ENCODE measurements around the gene NKIRAS2. TPM values are rescaled to one million over a fixed set of nuclear protein-coding genes. Genes with fewer than 3 reads are reported as not detected.

Gene NKIRAS2
- polyA plus RNA-seq, 2 donors = 28.8 to 32.5 TPM

DNA sequence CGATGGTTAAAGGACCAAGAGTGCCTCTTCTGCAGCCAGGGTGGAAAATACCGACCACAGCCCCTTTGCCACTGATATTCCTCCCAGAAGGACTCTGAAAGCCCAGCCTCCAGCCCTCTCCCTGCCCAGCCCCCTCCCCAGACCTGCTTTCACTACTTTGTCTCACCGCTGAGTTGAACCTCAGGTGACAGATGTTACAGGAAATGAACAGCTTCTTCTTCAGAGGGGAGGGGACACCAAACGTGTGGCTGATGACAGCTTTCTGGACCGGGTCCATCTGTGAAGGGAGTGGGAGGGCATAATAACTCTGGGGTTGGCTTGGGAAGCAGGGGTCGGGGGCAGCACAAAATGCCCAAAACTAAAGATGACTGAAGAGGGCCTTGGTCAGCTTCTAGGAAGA lies 14.2 kb downstream of the NKIRAS2 start:
- 42 to 45% methylated on average over 6 of the region's 6 CpGs for whole genome bisulfite sequencing, 2 donors
- H3K9me3 ChIP-seq (ENCODE audit: control insufficient read depth in 2 of 2, insufficient read depth in 1 of 2, low read depth in 1 of 2, low read length in 1 of 2) = no peaks in the 10 kb centered on the region

DNA sequence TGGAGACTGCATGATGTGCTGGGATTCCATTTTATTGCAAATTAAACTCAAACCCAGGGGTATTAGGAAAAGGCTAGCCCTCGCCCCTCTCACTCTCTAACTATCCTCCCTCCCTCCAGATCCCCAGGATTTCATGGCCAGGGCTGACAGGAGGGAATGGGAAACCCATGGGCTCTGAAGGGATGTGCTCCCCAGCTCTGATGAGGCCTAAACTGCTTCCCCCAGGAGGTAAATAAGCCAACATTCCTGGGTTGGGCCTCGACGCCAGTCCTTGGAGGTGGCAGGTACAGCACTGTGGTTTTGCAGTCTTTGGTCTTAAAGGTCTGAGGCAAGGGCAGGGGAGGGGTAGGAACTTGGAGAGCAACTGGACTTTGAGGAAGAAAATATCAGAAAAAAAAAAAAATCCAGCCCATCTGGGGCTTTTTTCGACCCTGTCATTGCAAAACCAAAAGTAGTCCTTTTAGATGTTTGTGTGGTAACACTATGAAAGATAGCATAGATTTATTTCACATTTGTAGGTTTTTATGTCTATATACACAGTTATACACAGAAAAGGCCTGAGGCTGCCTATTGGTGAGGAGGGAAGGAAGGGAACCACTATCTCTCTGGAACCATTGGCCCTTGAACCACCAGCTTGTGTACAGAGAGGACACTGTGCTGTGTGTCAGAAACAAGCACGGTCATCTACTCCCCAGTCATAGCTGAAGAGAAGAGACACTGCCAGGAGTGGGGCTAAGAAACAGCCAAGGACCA lies 18.5 kb downstream of the NKIRAS2 start:
- no peaks in the 10 kb centered on the region for H3K9me3 ChIP-seq (ENCODE audit: control insufficient read depth in 2 of 2, insufficient read depth in 1 of 2, low read depth in 1 of 2, low read length in 1 of 2)
- H3K27me3 ChIP-seq (ENCODE audit: control insufficient read depth in 1 of 2, insufficient read depth in 2 of 2, low read length in 2 of 2) = no peaks in the 10 kb centered on the region
- no peak overlapping the region for H3K27ac ChIP-seq (ENCODE audit: low read depth in 2 of 2, low read length in 1 of 2)
- no peaks in the 10 kb centered on the region for H3K36me3 ChIP-seq (ENCODE audit: control insufficient read depth in 2 of 2, insufficient read depth in 2 of 2, low read length in 1 of 2)
- 73 to 80% methylated on average over 5 of the region's 5 CpGs for WGBS, 2 donors
- H3K4me1 ChIP-seq (ENCODE audit: control insufficient read depth in 2 of 2, insufficient read depth in 2 of 2, low read length in 1 of 2) = peaks cover 0 to 3% of the 10 kb centered on the region in 2 donors
- no peak overlapping the region for H3K4me3 ChIP-seq (ENCODE audit: low read depth in 1 of 2, low read length in 2 of 2)

More for the DNA sequence above, 14.2 kb downstream of the NKIRAS2 start:
- Histone ChIP-seq H3K4me1 (ENCODE audit: control insufficient read depth in 2 of 2, insufficient read depth in 2 of 2, low read length in 1 of 2) (no peaks in the 10 kb centered on the region), H3K4me3 (ENCODE audit: low read depth in 1 of 2, low read length in 2 of 2) (no peak overlapping the region), H3K27ac (ENCODE audit: low read depth in 2 of 2, low read length in 1 of 2) (no peak overlapping the region), H3K27me3 (ENCODE audit: control insufficient read depth in 1 of 2, insufficient read depth in 2 of 2, low read length in 2 of 2) (no peaks in the 10 kb centered on the region), H3K36me3 (ENCODE audit: control insufficient read depth in 2 of 2, insufficient read depth in 2 of 2, low read length in 1 of 2) (no peaks in the 10 kb centered on the region)

DNA sequence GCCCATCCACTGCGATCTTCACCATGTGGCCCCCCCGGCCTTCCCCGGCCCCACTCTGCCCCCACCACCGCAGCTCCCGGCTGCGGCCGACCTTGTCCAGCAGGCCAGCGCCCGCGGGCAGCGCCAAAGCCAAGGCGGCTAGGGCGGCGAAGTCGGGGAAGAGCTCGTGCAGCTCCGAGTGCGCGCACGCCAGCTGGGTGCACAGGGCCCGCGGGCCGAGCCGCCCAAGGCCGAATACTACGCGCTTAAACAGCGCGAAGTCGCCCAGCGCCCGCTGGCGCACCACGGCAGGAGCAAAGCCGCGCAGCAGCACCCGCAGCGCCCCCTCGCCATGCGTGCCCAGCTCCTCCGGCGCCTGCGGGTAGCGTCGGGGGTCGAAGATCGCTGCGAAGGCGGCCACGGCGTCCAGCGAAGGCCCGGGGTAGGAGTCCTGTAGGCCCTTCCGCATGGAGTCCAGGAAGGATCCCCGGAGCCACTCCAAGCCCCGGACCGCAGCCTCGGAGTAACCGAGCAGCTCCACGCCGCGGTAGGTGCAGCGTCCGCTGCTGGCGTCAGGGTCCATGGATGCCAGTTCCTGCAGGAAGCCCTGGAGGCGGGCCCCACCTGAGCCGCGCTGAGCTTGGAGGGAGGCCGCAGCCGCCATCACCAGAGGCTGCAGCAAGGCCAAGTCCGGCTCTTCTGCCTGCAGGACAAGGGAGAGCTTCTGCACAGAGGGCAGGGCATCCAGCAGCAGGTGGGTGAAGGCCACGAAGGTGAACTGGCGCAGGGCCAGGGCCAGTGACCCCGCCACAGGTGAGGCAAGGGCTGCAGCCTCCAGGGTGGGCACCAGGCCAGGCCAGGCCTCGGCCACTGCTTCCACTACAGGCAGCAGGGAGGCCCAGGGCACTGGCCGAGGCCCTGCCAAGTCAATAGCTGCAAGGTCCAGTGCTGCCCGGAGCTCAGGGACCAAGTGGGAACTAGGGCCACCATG lies 20.2 kb downstream of the NKIRAS2 start:
- H3K27me3 ChIP-seq (ENCODE audit: control insufficient read depth in 1 of 2, insufficient read depth in 2 of 2, low read length in 2 of 2) = no peaks in the 10 kb centered on the region
- peaks cover 0 to 3% of the 10 kb centered on the region in 2 donors for H3K4me1 ChIP-seq (ENCODE audit: control insufficient read depth in 2 of 2, insufficient read depth in 2 of 2, low read length in 1 of 2)
- H3K36me3 ChIP-seq (ENCODE audit: control insufficient read depth in 2 of 2, insufficient read depth in 2 of 2, low read length in 1 of 2) = no peaks in the 10 kb centered on the region
- WGBS, 2 donors = 52 to 55% methylated on average over 77 of the region's 77 CpGs
- no peak overlapping the region for H3K27ac ChIP-seq (ENCODE audit: low read depth in 2 of 2, low read length in 1 of 2)
- H3K9me3 ChIP-seq (ENCODE audit: control insufficient read depth in 2 of 2, insufficient read depth in 1 of 2, low read depth in 1 of 2, low read length in 1 of 2) = no peaks in the 10 kb centered on the region
- no peak overlapping the region for H3K4me3 ChIP-seq (ENCODE audit: low read depth in 1 of 2, low read length in 2 of 2)

DNA sequence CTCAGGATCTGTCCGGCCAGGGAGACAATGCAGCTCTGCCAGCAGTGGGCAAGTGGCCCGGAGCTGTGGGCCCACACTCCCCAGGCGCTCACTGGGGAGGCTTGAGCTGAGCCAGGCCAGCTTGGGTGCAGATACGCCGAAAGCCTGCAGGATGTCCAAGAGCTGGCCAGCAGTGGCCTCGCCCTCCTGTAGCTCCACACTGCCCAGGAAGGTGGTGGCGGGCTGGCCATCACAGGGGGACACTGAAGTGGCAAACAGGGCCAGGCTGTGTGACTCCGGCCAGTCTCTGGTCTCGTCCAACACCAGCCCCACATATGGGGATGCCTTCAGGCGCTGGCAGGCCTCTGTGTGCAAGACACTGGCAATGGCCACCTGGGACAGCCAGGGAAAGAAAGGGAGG lies 20.9 kb downstream of the NKIRAS2 start:
- Histone ChIP-seq H3K4me1 (ENCODE audit: control insufficient read depth in 2 of 2, insufficient read depth in 2 of 2, low read length in 1 of 2) (peaks cover 0 to 3% of the 10 kb centered on the region in 2 donors), H3K27me3 (ENCODE audit: control insufficient read depth in 1 of 2, insufficient read depth in 2 of 2, low read length in 2 of 2) (no peaks in the 10 kb centered on the region), H3K4me3 (ENCODE audit: low read depth in 1 of 2, low read length in 2 of 2) (no peak overlapping the region), H3K36me3 (ENCODE audit: control insufficient read depth in 2 of 2, insufficient read depth in 2 of 2, low read length in 1 of 2) (no peaks in the 10 kb centered on the region), H3K9me3 (ENCODE audit: control insufficient read depth in 2 of 2, insufficient read depth in 1 of 2, low read depth in 1 of 2, low read length in 1 of 2) (no peaks in the 10 kb centered on the region), H3K27ac (ENCODE audit: low read depth in 2 of 2, low read length in 1 of 2) (no peak overlapping the region)
- 95 to 98% methylated on average over 9 to 10 of the region's 10 CpGs for WGBS, 2 donors

DNA sequence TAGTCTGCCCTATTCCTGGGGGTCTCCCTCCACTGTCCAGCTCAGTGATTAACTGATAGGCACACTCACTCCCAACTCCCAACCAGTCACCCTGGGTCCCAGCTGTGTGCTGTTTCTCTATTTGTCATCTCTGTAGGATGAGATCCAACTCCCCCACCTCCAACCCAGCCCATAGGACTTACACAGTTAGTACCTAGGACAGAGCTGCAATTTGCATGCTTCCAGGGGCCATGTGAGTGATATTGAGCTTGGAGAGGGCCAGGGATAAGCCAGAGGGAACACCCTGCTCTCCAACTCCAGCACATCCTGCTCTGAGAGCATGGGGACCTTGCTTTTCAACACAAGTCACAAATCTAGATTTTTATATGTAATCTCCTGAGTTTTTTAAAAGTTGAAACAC lies 21.7 kb downstream of the NKIRAS2 start:
- H3K4me3 ChIP-seq (ENCODE audit: low read depth in 1 of 2, low read length in 2 of 2) = no peak overlapping the region
- H3K9me3 ChIP-seq (ENCODE audit: control insufficient read depth in 2 of 2, insufficient read depth in 1 of 2, low read depth in 1 of 2, low read length in 1 of 2) = no peaks in the 10 kb centered on the region
- H3K27me3 ChIP-seq (ENCODE audit: control insufficient read depth in 1 of 2, insufficient read depth in 2 of 2, low read length in 2 of 2) = no peaks in the 10 kb centered on the region
- H3K4me1 ChIP-seq (ENCODE audit: control insufficient read depth in 2 of 2, insufficient read depth in 2 of 2, low read length in 1 of 2) = peaks cover 0 to 3% of the 10 kb centered on the region in 2 donors
- no peak overlapping the region for H3K27ac ChIP-seq (ENCODE audit: low read depth in 2 of 2, low read length in 1 of 2)
- H3K36me3 ChIP-seq (ENCODE audit: control insufficient read depth in 2 of 2, insufficient read depth in 2 of 2, low read length in 1 of 2) = no peaks in the 10 kb centered on the region

DNA sequence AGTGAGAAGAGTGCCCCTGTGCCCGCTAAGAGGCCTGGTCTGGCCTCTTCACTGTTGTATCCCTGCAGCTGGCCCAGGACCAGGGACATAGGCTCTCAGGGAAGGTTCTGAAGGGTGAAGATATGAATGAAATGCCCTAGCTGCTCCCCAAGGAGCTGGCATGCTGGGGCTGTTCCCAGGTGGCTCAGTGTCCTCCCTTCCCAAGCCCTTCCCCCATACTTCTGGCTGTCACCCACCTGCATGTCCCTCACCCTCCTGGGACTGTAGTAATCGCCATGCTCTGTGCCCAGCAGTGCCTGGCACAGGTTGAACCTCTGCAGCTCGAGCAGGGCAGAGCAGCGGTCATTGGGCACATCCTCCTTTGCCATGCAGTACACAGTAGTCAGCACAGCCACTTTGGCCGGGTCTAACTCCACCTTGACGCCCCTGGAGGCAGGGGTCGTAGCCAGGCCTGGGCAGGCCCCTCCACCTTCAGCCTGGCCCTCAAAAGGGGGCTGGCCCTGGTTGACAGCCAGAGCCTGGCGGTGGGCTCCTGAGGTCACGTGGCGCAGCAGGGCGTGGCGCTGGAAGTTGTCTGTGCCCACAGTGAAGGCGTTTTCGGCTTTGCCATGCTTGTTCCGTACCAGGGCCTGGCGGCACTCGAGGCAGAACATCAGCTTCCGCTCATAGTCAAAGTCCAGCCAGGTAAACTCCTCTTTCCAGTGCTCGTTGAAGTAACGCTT lies 22.9 kb downstream of the NKIRAS2 start:
- WGBS, 2 donors = 88% methylated on average over 20 of the region's 20 CpGs
- no peaks in the 10 kb centered on the region for H3K36me3 ChIP-seq (ENCODE audit: control insufficient read depth in 2 of 2, insufficient read depth in 2 of 2, low read length in 1 of 2)
- no peaks in the 10 kb centered on the region for H3K27me3 ChIP-seq (ENCODE audit: control insufficient read depth in 1 of 2, insufficient read depth in 2 of 2, low read length in 2 of 2)
- H3K4me3 ChIP-seq (ENCODE audit: low read depth in 1 of 2, low read length in 2 of 2) = no peak overlapping the region
- H3K4me1 ChIP-seq (ENCODE audit: control insufficient read depth in 2 of 2, insufficient read depth in 2 of 2, low read length in 1 of 2) = peaks cover 0 to 3% of the 10 kb centered on the region in 2 donors
- H3K9me3 ChIP-seq (ENCODE audit: control insufficient read depth in 2 of 2, insufficient read depth in 1 of 2, low read depth in 1 of 2, low read length in 1 of 2) = no peaks in the 10 kb centered on the region
- H3K27ac ChIP-seq (ENCODE audit: low read depth in 2 of 2, low read length in 1 of 2) = no peak overlapping the region

DNA sequence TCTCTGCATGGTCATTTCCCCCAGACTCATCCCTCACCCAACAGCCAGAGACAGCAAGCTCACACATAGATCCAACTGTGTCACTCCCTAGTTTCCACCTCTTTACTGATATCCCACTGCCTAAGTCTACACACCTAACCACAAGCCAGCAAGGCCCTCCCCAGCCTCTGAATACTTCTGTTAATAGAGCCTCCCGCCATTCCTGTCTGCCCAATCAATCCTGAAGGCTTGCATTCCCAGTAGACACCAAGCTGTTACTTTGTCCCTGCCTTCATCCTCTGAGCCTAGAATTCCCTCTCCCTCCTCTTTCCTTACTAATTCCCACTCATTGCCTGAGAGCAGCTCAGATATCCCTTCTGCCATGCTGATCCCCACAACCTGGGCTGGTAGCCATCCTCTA lies 25.8 kb downstream of the NKIRAS2 start:
- 75 to 89% methylated on average over 1 of the region's 1 CpG for WGBS, 2 donors
- no peaks in the 10 kb centered on the region for H3K27me3 ChIP-seq (ENCODE audit: control insufficient read depth in 1 of 2, insufficient read depth in 2 of 2, low read length in 2 of 2)

DNA sequence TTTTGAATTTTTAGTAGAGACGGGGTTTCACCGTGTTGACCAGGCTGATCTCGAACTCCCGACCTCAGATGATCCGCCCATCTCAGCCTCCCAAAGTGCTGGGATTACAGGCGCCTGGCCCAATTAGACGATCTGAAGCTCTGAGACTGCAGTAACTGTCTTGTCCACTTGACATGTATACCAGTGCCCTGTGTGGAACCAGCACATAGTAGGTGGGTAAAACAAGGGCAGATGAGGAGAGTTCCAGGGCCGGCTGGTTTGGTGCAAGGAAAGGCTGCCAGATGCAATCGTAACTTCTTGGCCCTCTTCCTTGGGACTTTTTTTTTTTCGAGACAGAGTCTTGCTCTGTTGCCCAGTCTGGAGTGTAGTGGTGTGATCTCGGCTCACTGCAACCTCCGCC lies 27.5 kb downstream of the NKIRAS2 start:
- no peaks in the 10 kb centered on the region for H3K27me3 ChIP-seq (ENCODE audit: control insufficient read depth in 1 of 2, insufficient read depth in 2 of 2, low read length in 2 of 2)
- no peaks in the 10 kb centered on the region for H3K9me3 ChIP-seq (ENCODE audit: control insufficient read depth in 2 of 2, insufficient read depth in 1 of 2, low read depth in 1 of 2, low read length in 1 of 2)
- no peaks in the 10 kb centered on the region for H3K4me1 ChIP-seq (ENCODE audit: control insufficient read depth in 2 of 2, insufficient read depth in 2 of 2, low read length in 1 of 2)
- 86 to 88% methylated on average over 12 of the region's 12 CpGs for WGBS, 2 donors
- no peak overlapping the region for H3K4me3 ChIP-seq (ENCODE audit: low read depth in 1 of 2, low read length in 2 of 2)
- H3K27ac ChIP-seq (ENCODE audit: low read depth in 2 of 2, low read length in 1 of 2) = no peak overlapping the region
- H3K36me3 ChIP-seq (ENCODE audit: control insufficient read depth in 2 of 2, insufficient read depth in 2 of 2, low read length in 1 of 2) = no peaks in the 10 kb centered on the region

More for the DNA sequence above, 25.8 kb downstream of the NKIRAS2 start:
- Histone ChIP-seq H3K4me1 (ENCODE audit: control insufficient read depth in 2 of 2, insufficient read depth in 2 of 2, low read length in 1 of 2) (no peaks in the 10 kb centered on the region), H3K36me3 (ENCODE audit: control insufficient read depth in 2 of 2, insufficient read depth in 2 of 2, low read length in 1 of 2) (no peaks in the 10 kb centered on the region), H3K27ac (ENCODE audit: low read depth in 2 of 2, low read length in 1 of 2) (no peak overlapping the region), H3K9me3 (ENCODE audit: control insufficient read depth in 2 of 2, insufficient read depth in 1 of 2, low read depth in 1 of 2, low read length in 1 of 2) (no peaks in the 10 kb centered on the region), H3K4me3 (ENCODE audit: low read depth in 1 of 2, low read length in 2 of 2) (no peak overlapping the region)

DNA sequence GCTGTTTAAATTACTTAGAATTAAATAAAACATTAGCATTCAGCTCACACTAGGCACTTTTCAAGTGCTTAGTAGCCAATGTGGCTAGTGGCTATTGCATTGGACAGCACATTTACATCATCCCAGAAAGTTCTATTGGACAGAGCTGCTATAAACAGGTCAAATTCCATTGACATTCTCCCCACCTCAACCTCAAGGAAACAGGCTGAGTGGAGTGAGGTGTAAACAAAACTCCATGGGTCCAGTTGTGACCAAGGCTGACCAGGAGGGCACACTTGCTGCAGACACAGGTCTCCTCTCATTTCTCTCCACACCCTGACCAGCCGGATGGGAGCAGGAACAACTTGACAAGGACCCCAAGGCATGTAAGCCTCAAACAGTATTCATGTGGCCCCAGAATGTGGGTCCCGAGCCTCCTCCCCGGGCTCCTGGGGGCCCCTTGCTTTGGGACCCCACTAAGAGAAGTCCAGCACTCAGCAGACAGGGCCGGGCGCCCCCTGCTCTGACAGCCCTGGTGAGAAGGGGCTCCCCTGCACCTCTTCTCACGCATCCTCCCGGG lies 30.0 kb downstream of the NKIRAS2 start:
- Histone ChIP-seq H3K27me3 (ENCODE audit: control insufficient read depth in 1 of 2, insufficient read depth in 2 of 2, low read length in 2 of 2) (peaks cover 0 to 5% of the 10 kb centered on the region in 2 donors), H3K4me3 (ENCODE audit: low read depth in 1 of 2, low read length in 2 of 2) (peak overlapping the region; percentile 45 to 56), H3K9me3 (ENCODE audit: control insufficient read depth in 2 of 2, insufficient read depth in 1 of 2, low read depth in 1 of 2, low read length in 1 of 2) (no peaks in the 10 kb centered on the region), H3K4me1 (ENCODE audit: control insufficient read depth in 2 of 2, insufficient read depth in 2 of 2, low read length in 1 of 2) (no peaks in the 10 kb centered on the region), H3K27ac (ENCODE audit: low read depth in 2 of 2, low read length in 1 of 2) (no peak overlapping the region), H3K36me3 (ENCODE audit: control insufficient read depth in 2 of 2, insufficient read depth in 2 of 2, low read length in 1 of 2) (no peaks in the 10 kb centered on the region)
- WGBS, 2 donors = 0% methylated on average over 6 to 7 of the region's 7 CpGs
